HG03045 (cell line): ENCODE data around the gene IL5RA.

Experiments used
- ATAC-seq: cut with Tn5 transposase; IDR thresholded peaks from one replicate; pipeline ENCODE4 v1.9.1; 2021; ENCODE audit warnings: mild to moderate bottlenecking, moderate library complexity; ENCODE audit not compliant: unreplicated experiment

IL5RA gene

DNA sequence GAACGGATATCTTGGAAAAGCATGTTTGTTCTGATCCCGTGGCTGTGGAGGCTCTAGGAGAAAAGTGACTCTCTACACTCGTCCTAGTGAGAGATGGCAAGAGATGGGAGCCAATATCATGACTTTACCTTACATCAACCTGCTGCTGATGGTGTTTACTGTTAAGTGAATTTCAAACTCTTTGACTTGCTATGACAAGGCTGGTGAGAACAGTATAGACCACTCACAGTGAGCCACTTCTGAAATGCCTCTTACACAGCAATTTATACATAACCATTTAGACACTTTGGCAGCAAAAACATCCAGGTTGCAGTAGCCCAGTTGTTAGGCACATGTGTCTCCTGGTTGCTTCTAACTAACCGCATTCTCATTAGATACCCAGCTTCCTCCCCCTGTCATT, 43.3 kb downstream of the IL5RA start:
- peak; percentile 10 for ATAC-seq

DNA sequence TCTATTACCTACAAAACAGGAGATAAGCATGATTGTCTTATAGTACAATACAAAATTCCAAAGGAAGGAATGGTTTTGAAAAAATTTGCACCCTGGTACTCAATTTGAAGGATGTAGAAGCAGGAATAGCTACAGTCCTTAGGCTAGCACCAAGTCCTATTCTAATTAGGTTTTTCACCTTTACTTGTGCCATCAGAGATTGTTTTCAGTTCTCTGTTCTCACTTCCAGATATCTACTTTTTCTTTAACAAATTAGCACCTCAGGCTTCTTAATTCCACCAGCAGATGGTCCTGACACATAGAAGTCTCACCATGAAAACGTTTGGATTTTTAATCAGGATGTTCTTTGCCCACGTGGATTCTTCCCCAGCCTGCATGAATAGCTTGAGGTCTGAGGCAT, 43.8 kb downstream of the IL5RA start:
- peak; percentile 62 for ATAC-seq

DNA sequence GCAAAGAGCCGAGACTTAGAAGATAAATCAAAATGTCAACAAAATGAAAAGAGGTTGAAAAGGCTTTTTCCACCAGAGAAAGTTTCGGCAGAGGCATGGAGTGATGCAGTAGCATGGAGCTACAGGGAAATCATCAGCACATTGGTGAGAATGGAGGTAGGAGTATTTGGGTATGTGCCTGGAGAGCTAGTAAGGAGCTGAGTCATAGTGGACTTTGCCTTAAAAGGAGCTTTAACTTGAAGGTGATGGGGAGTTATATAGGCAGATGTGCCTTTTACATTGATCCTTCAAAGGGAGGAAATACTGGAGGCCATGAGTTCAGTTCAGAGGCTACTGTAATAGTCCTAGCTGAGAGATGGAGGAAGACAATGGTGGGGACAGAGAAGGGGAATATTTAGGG, 44.3 kb downstream of the IL5RA start:
- ATAC-seq, result no peak

DNA sequence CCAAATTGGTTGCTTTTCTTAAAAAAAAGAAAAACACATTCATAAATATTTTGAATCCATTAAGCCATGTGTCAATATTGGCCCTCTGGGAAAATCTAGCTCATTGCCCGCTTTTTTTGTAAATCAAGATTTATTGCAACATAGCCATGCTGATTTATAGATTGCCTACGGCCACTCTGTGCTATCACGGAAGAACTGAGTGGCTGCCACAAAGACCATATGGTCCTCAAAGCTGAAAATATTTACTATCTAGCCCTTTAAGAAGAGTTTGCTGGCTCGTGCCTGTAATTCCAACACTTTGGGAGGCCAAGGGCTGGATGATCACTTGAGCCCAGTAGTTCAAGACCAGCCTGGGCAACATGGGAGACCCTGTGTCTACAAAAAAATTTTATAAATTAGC, 45.9 kb downstream of the IL5RA start:
- ATAC-seq, result no peak

DNA sequence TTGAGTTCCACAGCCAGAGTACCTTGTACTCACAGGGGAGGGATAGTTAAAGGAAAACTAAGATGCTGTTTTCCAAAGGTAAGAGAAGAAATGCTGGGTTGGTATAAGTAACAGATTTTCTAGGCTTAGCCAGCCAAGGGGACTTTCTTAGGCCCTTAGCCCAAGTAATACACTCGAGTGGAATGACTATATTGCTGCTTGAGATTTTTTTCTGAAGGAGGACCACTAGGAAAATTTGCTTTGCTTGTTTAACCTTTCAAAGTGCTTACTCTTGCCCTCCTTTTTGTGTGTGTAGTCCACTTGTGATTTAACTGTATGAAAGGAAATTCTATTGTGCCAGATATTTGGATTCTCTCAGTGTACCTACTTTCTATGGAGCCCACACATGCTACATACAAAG, 50.5 kb downstream of the IL5RA start:
- no peak for ATAC-seq

DNA sequence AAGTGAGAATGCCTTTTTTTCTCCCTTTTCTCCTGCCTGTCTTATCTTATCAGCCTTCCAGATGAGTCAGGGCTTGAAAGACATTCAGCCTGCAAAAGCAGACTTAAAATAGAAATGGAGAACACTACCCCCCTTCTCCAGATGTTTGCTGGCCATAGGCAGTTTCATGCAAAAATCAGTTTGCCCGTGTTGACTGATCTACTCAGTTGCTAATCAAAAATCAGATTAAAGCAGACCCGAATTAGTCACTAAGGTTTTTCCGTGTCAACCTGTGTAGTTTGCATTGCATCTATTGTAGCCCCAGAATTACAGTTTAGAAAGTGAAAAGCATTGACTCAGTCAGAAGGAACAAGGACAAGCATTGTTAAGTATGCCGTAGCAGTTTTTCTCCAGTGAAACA, 56.2 kb downstream of the IL5RA start:
- no peak for ATAC-seq

DNA sequence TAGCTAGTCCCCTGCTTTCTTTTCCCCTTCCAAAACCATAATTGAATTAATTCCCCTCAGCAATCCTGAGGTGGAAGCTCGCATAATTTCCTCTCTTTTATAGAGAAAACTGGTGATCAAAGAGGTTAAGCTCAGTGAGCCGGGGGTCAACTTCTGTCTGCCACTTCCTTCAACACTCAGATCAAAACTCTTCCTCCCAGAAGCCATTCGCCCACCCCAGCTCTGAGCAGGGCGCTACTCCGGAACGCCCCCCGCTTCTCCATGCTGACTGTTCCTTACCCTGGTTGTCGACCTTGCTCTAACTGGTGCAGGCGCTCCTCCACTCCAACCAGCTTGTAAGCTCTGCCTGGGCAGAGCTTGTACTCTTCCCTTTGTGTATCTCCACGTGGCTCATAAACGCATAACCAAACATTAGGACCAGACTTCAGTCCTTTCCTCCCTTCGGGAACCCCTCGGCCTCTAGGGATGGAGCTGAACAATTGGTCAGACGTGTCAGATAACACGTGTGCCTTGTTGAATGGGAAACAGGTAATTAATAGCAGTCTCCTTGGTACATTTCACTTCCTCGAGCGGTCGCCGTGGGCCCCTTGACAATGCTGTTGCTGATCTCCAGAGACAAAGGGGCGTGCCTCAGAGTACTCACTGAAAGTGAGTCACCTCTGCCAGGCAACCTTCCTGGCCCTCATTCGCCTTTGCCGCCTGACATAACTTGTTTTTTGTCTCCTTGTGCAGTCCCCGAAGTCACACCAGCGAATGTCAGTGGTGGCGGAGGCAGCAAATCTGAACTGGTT, 71.8 kb downstream of the IL5RA start:
- ATAC-seq, result no peak

DNA sequence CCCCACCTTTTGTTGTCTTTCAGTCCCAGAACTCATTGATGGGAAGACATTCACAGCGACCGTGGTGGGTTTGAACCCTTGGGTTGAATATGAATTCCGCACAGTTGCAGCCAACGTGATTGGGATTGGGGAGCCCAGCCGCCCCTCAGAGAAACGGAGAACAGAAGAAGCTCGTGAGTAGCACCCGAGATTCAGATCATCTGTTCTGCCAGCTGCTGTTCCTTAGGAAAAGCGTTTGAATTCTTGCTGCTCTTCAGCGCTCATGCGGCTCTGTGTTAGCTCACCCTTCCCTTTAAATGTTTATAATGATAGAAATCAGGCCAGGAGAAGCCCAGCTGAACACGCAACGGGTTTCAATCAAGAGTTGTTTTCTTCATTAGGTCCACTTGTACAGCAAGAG, 73.0 kb downstream of the IL5RA start:
- no peak for ATAC-seq

DNA sequence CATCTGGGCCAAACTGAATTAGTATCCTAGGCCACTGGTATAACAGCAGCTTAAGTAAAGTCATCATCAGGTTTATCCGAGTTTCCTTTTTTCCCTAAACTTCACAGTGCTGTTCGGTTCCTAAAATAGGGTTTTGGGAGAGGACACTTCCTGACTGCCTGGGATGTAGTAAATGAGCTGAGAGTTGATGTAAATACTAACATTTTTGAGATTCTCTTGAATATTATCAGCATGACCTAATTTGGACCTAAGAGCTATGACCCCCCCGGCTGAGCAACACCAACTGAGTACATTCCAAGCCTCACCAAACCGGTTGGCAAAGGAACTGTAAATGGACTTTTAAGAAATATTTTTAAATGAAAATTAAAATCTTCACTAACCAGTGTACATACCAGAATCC, 78.8 kb downstream of the IL5RA start:
- ATAC-seq, result no peak

DNA sequence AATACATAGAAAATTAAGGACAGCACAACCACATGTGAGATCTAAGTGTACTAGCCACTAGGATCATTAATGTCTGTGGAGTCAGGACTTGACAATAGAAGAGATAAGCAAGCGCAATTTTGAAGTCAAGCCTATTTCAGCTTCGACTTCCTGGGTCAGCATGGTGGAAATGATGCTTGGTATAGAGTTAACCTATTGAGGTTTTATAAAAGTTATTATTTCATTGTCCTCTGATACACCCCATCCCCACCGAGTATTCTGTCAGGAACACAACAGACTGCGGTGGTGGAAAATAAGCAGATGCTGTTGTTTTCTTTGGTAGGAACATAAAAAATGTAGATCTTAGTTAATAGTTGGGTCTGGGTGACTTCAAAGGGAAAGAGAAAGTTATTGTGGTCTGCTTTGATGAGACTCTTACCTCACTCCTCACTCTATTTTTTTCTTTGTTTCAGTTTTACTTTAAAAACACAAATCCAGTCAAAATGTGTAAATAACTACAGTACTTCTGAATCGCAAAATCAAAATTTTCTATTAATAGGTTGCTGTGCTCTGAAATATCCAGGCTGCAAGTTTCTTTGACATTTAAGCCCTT, 82.1 kb downstream of the IL5RA start:
- peak; percentile 94 for ATAC-seq

DNA sequence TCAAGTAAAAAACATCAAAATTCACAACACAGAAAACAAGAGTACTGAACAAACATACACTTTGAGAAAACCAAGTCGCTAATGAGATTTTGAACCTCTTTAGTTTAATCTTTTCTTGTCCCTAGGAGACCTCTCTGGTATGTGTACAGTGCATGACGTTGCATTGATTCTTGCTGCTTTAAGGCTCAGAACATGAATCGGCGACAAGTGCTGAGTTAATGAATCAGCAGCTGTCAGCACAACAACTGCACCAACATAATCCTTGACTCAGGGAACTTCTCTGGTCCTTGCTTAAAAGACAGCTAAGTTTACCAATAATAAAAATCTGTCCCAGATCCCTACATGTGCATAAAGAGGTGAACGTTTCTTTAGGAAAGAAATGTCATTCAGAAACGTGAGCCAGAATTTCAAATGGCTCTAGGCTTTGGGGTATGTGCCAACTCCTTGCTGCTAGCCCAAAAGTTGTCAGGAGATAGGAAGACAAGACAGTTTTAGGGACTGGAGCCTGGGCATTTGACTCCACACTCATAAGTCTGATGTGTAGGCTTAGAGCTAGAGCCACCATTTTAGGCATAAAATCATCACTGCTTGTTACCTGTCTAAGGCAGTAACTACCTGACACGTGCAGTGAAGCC, 86.9 kb downstream of the IL5RA start:
- ATAC-seq, result no peak

DNA sequence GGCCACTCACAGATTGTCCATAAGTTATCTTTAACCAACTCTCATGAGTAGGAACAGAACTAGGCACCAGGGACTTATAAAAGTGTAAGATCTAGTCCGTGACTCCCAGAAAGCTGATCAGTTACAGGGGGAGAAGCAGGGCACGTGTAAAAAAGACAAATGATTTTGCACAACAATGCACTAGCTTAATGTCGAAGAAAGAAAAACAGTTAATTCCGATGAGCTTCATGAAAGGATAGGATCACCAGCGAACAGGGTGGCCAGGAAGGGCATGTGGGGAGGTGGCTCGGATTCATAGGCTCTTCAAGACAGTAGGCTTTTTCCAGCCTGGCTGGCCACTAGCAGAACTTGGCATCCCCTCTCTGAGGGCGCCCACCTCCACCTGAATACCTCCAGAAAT, 90.0 kb downstream of the IL5RA start:
- ATAC-seq, result no peak
